ENCODE data around the gene STARD8.
"Not testable (repeated sequence)": the region's sequence is repeated elsewhere in the genome, so short reads cannot be mapped to it uniquely, and the experiment has no call there.

The STARD8 gene

DNA sequence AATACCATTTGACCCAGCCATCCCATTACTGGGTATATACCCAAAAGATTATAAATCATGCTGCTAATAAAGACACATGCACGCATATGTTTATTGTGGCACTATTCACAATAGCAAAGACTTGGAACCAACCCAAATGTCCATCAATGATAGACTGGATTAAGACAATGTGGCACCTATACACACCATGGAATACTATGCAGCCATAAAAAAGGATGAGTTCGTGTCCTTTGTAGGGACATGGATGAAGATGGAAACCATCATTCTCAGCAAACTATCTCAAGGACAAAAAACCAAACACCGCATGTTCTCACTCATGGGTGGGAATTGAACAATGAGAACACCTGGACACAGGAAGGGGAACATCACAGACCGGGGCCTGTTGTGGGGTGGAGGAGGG lies 9.0 kb downstream of the STARD8 start:
- not testable (repeated sequence) for DNase-seq (ENCODE audit: low read depth in 2 of 2)

DNA sequence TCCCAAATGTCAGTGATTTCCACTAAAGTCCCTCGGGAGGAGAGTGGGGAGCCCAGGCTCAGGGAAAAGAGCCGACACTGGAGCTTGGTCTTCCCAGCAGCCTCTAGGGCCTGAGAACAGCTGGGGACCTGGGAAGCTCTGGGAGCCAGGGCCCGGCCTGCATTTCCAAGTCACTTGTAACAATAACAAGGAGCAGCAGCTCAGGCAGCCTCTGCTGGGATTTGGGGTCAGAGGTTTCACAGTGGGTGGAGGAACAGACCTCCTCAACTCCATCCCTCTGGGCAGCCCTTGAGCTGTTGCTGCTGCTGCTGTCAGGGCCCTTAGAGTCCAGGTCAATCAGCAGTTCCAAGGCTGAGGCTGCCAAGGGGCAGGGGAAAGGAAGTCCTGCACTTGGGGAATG lies 11.1 kb downstream of the STARD8 start:
- no peak for DNase-seq (ENCODE audit: low read depth in 2 of 2)

DNA sequence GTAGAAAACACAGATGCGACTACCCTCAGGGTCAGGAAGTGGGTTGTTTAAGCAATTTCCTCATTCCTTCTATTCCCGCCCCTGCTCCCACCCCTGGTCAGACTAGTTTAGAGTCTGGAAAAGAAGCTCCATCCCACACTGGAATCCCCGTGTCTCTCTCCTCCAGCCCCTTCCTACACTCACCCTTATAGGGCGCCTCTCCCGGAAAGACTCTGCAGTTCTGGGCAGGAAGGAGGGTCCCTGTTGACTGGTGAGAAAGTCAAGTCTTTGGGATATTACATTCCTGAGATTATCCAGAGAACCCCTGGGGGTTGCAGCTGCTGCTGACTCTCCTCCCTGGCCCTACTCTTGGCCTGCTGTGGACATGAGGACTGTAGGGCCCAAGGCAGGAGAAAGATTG lies 11.9 kb downstream of the STARD8 start:
- no peak for DNase-seq (ENCODE audit: low read depth in 2 of 2)

DNA sequence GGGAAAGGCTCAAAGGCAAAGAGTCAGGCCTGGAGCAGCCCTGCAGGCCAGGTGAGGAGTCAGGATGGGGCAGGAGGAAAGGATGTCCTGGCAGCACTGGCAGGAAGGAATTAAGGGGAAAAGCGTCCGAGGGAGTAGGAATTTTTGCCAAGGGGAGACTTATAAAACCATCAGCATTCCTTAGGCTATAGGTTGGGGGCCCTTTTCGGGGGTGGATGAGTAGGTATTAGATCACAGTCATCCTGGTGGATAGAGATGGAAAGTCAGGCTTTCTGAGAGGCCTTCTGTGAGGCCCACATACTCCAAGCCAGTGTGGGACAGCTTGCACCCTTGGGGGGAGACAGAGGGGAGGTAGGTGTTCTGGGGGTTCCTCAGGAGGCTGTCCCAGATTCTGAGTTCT lies 12.3 kb downstream of the STARD8 start:
- DNase-seq (ENCODE audit: low read depth in 2 of 2), result no peak

DNA sequence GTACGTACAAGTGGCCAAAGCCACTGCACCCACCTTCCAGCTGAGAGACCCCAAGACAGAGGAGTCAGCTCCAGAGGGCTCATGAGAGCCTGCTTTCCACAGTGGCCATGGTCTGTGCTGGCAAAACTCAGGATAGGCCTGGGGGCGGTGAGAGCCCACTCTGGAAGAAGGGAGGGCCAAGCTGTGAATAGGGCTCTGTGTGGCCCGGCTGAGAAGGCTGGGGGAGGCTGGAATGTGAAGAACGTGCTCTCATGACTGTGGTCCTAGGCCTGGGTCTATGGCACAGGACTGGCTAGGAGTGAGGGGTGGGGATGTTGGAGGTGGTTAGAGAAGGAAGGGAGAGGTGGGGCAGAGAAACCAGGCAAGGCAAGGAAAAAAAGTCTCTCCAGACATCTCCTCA lies 13.3 kb downstream of the STARD8 start:
- DNase-seq (ENCODE audit: low read depth in 2 of 2), result no peak

DNA sequence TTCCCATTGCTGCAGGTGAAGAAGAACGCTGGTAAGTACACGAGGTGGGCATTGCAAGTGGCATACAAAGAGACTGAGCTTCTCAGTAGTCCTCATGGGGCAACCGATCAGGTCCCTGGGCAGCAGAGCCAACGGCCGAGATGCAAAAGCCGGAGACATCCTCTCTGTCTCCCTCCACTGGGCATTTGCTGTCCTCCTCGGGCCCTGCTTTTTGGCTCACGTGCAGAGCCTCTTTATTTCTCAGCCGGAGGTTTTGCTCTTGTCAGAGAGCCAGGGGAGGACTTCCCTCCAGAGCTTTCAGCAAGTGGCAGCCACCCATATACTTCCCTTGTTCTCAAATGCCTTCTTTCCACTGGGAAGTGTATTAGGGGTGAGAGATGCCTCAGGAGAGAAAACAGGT lies 18.0 kb downstream of the STARD8 start:
- DNase-seq (ENCODE audit: low read depth in 2 of 2), result no peak

DNA sequence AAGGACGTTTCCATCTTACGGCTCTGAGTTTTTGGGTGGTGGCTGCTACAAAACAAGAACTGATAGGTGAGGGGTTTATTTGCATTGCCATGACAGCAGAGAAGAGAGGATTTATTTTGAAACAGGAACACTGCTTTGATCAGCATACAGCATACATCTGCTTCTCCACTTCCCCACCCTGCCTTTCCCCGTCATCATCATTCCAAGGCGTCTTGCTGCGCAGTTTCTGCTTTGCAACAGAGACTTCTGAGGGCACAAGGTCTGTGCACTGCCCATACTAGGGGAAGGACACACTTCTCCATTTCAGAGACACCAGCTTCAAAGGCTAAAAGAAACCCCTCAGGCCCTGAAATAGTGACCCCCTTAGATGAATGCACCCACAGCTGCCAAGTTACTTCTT lies 19.1 kb downstream of the STARD8 start:
- no peak for DNase-seq (ENCODE audit: low read depth in 2 of 2)

DNA sequence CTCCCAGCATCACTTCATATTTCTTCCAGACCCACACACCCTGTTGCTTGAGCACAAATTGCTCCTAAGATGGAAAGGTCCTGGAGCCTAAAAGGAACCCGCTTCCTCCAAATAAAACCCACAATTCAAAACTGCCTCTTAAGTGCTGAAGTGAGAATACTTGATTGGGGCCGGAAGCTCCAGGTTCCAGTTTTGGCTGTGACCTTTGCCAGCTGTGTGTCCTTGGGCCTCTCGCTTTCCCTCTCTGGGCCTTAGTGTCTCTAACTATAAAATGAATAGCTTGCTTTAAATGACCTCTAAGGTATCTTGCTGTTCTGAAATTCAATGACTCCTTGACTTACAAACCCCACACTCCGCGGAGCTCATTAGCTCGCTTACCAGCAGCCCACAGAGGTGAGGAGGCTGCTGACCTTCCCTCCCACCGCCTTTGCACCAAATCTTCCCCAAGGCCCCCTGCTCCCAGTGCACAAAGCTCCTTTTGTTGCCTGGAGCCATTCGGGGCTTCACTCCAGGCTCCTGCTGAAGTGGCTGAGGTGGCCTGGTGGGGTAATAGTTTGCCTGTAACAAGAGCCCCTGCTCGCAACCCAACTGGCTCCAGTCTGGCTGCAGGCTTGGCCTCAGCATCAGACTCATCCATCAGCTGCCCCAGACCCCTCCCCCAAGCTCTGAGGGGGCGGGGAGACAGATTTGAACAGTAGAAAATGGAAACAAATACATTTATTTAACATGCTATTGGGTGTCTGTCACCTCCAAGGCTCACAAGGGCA lies 21.8 kb downstream of the STARD8 start:
- DNase-seq (ENCODE audit: low read depth in 2 of 2), result no peak

DNA sequence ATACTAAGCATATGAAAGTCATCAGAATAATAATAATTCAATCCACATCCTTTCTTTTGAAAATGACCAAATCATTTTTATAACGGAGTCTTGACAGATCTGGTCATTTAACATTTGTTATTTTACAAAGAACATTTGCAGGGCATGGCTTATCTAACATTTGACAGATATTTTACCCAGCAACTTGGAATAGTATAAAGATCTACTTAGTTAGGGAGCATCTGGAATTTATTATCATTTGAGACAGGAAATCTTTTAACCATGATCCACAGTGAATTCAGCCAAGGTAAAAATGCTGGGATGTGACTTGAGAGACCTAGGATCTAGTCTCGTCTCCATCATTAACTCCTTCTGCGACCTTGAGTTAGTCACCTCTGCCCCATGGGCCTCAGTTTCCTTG lies 22.4 kb downstream of the STARD8 start:
- DNase-seq (ENCODE audit: low read depth in 2 of 2), result no peak

DNA sequence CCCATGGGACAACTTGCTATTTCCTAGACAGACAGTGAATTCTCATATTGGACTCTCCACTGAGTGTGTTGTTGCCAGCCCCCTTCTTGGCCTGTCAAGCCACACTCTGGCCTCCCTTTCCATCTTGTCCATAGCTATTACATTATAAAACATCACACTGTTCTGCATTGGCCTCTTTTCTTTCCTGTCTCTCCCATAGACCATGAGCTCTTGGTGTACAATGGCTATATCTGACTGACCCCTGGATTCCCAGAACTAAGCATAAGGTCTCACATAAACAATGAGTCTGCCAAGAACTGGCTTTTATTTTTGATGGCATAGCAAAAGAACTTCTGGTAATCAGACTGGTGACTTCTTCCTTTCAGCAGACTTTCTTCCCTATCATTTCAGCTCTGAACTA lies 23.8 kb downstream of the STARD8 start:
- no peak for DNase-seq (ENCODE audit: low read depth in 2 of 2)

DNA sequence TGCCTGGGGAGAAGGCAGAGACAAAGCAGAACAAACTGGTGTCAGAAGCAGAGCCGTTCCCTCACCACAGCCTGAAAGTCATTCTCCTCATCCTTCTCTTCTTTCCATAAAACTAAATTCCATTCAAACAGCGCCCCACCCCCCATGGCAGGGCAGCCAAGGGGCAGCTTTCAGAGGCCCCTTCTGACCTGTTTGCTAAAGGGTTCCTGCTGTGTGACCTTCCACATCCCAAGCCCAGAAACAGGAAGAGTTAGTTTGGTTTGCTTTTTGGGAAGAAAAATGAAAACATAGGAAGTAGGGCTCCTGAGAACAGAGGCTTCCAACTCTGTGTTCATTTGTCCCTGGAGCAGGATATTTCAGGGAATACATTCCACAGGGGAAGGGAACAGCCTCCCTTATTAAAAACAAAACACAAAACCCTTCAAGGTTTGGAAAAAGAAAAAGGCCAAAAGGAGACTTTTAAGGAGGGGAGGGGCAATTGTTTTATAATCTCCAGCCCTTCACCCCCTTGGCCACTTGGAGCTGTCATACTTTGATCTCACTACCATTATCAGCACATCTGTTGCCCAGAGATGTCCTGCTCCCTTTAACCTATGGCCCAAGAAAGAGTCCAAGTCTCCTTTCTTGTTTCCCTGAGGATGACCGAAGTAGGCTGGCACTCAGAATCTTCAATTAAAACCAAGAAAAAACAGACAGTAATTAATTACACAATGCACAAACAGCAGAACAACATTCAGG lies 25.3 kb downstream of the STARD8 start:
- no peak for DNase-seq (ENCODE audit: low read depth in 2 of 2)

DNA sequence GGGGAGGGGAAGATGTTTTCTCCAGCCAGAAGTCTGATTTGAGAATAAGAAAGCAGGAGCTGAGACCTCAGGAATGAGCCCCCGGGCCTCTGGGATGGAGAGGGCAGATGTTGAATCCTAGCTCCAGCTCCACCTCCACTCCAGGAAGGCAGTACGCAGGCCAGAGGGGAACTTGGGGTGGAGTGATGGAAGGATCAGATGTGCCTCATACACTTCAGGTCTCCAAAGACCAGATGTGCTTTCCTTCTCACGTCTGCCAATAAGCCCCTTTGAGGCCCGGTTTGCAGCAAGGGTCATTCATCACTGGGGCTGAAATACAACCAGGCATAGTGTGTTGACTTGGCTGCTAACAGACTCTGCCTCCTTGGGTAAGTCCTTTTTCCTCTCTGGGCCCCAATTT lies 28.1 kb downstream of the STARD8 start:
- no peak for DNase-seq (ENCODE audit: low read depth in 2 of 2)

DNA sequence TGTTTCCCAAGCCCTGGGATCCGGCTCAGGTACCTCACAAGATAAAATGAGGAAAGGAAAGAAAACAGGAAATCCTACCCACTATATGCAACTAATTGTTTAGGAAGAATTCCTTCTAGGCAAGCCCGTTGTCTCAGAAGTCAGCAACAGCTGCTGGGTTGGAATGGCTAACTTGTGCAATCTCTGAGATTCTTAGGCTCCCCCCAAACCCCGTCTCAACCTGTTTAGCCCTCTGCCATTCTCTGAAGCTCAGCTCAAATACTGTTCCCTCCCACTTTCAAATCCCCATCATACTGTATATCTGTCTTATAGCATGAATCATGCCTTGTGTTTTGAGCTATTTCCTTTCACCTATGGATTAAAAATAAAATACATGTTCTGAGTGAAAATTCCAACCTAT lies 28.9 kb downstream of the STARD8 start:
- DNase-seq (ENCODE audit: low read depth in 2 of 2), result no peak

DNA sequence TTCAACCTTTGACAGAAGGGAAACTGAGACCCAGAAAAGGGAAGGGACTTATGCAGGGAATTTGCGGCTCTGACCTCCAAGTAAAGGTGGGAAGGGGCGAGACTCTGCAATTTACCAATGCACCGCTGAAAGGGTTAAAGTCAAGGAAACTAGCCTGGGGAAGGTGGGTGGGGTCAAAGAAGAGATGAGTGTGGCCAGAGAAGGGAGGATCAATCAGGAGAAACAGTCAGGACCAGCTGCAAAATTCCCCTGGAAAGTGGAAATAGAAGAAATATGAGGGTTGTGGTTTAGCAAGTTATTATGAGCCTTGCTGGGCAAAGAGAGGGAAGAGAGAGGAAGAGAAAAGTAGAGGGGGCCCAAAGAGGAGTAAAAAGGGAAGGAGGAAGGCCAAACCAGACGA lies 30.5 kb downstream of the STARD8 start:
- no peak for DNase-seq (ENCODE audit: low read depth in 2 of 2)

DNA sequence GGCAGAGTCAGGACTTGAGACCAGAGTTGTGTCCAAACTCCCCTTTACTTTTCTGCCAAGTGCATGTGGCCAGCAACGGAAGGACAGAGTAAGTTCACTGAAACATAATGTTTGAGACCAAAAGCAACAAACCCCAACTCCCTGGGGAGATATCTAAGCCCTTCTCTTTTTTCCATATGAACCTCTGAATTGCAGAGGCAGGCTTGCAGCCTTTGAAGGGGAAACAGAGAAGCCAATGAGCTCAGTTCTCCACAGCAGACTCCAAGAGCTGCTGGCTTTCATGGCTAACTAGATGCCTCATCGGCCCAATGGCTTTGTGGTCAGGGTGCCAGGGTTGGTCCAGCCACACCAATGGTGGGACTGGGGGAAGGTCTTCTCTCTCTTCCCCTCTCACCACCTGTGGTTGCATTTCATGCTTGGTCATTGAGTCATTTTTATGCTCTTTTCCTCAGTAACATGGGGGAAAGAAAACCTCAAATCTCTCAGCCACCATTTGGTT lies 34.0 kb downstream of the STARD8 start:
- DNase-seq (ENCODE audit: low read depth in 2 of 2), result no peak

DNA sequence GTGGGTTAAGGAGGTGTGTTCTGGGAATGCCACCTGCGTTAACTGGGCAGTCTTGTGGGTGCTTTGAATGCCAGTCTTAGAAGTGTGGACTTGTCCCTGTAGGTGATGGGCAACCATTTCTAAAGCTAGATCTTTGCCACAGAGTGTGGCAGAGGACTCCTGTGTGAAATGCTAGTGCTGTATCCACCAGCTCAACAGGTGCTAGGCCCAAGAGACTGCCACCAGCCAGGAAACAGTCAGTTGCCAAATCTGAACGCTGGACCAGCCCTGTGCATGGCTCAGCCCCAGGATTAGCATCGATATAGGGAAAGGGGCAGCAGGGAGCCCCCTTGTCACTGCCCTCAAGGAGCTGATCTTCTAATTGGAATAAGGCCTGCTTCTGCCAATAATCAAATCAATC lies 35.3 kb downstream of the STARD8 start:
- no peak for DNase-seq (ENCODE audit: low read depth in 2 of 2)

DNA sequence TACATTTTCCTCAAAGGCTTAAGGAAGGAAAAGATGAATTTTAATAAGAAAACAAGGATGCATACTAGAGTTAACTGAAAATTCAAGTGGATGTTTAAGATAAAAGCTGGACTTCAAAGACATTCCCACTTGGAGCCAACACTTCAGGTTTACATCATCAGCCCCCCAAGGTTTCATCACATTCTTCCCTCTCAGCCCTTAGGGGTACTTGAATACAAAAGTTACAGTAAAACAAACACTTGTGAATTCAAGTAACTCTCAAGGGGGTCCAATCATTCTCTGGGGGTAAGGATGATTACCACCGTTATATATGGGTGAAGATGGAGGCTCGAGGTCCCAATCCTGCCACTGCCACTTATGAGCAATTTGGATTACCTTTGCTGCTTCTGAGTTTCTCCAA lies 36.1 kb downstream of the STARD8 start:
- DNase-seq (ENCODE audit: low read depth in 2 of 2), result no peak

DNA sequence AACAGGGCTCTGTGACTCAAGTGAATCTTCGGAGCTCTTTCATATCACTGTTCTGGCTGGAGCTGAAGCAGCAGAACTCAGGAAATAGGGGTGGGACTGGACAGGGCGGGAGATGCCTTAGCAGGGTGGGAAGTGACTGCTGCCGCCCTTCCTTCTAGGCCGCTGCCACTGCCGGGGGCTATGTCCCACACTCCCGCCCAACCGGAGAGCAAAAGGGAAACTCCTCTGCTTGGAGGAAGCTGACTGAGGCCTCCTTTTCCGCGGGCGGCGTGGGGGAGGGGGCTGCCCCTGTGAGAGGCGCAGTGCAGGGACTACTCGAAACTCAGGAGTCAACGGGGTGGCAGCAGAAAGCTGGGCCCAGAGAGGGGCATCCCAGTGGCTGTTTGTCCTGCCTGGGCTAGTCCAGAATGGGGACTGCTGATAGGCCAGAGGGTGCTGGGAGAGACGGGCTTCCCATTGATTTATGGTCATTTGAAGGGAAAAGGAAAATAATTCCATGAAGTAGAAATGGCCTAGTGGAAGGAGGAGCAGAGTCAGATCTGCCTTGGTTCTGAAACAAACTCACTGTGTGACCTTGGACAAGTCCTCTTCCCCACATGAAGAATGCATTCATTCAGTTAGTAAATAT lies 36.9 kb downstream of the STARD8 start:
- DNase-seq (ENCODE audit: low read depth in 2 of 2), result peak in 1 of 2 experiments; percentile 20

DNA sequence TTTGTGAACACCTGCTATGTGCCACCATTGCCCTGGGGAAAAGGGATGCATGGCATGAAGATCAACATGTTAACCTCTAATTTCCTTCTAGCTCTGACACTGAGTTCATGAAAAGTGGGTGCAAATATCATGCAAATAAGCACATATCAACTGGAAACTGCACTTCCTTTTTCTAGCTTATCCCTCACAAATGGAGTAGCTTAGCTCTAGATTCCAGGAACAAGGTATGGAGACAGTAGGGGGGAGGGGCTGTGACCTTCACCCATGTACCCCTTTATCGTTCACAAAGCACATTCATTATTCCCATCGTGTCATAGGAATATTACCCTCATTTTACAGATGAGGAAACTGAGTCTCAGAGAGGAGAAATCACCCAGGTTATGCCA lies 37.4 kb downstream of the STARD8 start:
- no peak for DNase-seq (ENCODE audit: low read depth in 2 of 2)

DNA sequence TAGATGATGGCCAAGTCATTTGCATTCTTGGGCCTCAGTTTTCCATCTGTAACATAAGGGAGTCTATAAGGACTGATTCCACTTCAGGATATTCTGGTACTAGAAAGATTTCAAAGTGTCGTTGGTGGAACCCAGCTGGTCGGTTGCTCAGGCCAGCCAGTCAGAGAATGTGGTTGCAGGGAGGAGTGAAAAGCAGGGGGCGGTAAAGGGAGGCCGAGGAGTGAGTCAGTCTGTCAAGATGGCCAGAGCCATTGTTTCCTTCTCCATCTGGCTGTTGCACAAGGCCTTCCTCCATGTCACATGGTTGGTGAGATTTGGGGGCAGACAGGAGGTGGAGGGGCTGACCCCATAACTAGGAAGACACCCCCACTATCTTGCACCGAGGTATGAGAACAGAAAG lies 38.2 kb downstream of the STARD8 start:
- DNase-seq (ENCODE audit: low read depth in 2 of 2), result no peak

DNA sequence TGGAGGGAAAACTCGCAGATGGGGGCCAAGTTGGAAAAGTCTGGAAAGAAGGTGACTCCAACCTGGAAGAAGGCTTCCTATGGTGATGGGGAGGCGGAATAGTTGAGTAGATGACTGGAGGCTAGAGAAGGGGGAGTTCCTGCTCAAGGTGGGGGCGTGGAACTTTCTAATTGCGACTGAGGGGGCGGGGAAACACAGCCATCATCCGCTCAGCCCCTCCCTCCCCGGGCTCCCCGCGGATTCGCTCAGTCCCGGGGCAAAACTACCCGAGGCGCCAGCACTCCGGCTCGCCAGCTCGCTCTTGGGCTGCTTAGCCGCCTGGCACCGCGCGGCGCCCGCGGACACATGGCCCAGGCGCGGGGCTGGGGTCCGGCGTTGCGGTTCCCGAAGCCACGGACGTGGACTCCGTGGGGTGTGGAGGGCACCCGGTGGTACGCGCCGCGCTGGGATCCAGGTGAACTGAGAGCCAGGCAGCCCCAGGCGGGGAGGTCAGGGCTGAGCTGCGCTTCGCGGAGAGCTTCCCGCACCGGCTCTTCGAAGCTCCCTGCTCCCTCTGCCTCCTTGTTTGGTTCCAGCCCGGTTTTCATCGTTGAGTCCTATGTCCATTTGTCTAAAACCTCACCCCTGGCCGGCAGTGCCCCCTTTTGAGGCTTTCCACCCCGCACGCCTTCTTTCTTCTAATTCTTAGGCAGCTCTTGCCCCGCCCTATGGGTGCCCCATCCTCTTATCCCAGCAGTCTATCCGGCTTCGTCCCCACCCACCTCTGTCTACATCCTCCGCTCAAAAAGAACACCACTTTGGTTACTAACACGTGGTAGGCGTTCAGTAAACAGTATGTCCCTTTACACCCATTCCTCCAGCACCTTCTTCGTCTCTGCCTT lies 38.9 kb downstream of the STARD8 start:
- DNase-seq (ENCODE audit: low read depth in 2 of 2), result no peak

DNA sequence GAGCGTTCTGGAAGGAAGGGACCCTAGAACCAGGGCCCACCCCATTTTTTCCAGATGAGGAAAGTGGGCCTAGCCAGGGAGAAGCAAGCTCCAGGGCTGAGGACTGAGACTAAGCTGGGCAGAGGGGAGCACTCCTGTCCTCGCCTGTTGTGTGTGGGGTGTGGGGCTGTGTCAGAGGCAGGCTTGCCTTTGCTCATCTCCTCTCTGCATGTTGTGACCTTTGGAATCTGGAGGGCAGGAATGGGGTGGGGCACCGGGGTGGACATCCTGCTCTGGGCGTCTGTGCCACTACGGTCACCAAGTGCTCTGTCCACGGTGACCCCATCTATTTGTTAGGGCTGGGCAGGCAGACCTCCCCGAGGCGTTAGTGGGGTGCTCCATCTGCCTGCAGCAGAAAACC lies 41.5 kb downstream of the STARD8 start:
- DNase-seq (ENCODE audit: low read depth in 2 of 2), result not testable (repeated sequence)
